ENCODE results near the gene XRN1.

GRCh38 chr3:142366434-142366833 is 81.4 kb downstream of the XRN1 start:
- TF ChIP-seq CTCF (IDR thresholded peaks at IDR 0.05): no peak
- no peak for TF ChIP-seq POLR2A (IDR thresholded peaks at IDR 0.05)
- no peak for TF ChIP-seq EP300 (IDR thresholded peaks at IDR 0.05)
